ENCODE measurements around the gene DCAF5.
"Not testable (repeated sequence)": the region's sequence is repeated elsewhere in the genome, so short reads cannot be mapped to it uniquely, and the experiment has no call there.

The DCAF5 gene

GRCh38 chr14:69038455-69039287, 114.2 kb downstream of the DCAF5 start:
- no peak for DNase-seq

GRCh38 chr14:69037790-69038454, 115.0 kb downstream of the DCAF5 start:
- no peak for DNase-seq

- DNase-seq, result no peak
Observed at GRCh38 chr14:69036757-69037506, 116.0 kb downstream of the DCAF5 start.

GRCh38 chr14:69034612-69035262, 118.2 kb downstream of the DCAF5 start:
- DNase-seq, result no peak

- no peak for DNase-seq
Observed at GRCh38 chr14:69027242-69027913, 125.5 kb downstream of the DCAF5 start.

- no peak for DNase-seq
Observed at GRCh38 chr14:69023035-69023434, 129.9 kb downstream of the DCAF5 start.

- DNase-seq, result not testable (repeated sequence)
Observed at GRCh38 chr14:69022093-69022492, 130.8 kb downstream of the DCAF5 start.

- no peak for DNase-seq
Observed at GRCh38 chr14:69017706-69018105, 135.2 kb downstream of the DCAF5 start.

- no peak for DNase-seq
Observed at GRCh38 chr14:69014829-69015259, 138.1 kb downstream of the DCAF5 start.

- DNase-seq, result no peak
Observed at GRCh38 chr14:69013943-69014782, 138.8 kb downstream of the DCAF5 start.

GRCh38 chr14:69012256-69012953, 140.5 kb downstream of the DCAF5 start:
- no peak for DNase-seq

GRCh38 chr14:69010648-69011047, 142.3 kb downstream of the DCAF5 start:
- no peak for DNase-seq

- no peak for DNase-seq
Observed at GRCh38 chr14:69008421-69008884, 144.5 kb downstream of the DCAF5 start.

GRCh38 chr14:69006346-69006745, 146.6 kb downstream of the DCAF5 start:
- no peak for DNase-seq

- DNase-seq, result no peak
Observed at GRCh38 chr14:69005432-69006148, 147.3 kb downstream of the DCAF5 start.

GRCh38 chr14:69004731-69005431, 148.0 kb downstream of the DCAF5 start:
- no peak for DNase-seq

- DNase-seq, result no peak
Observed at GRCh38 chr14:69003626-69004025, 149.3 kb downstream of the DCAF5 start.

- DNase-seq, result no peak
Observed at GRCh38 chr14:69002069-69002468, 150.8 kb downstream of the DCAF5 start.

- DNase-seq, result no peak
Observed at GRCh38 chr14:69001375-69001774, 151.5 kb downstream of the DCAF5 start.

Data from T-helper 9 cell (primary cell).